ENCODE results near the gene S100A7A. TPM values are rescaled to one million over a fixed set of nuclear protein-coding genes. Genes with fewer than 3 reads are reported as not detected.

Gene S100A7A
- polyA plus RNA-seq, 1 donor from 2014 or later: not detected

DNA sequence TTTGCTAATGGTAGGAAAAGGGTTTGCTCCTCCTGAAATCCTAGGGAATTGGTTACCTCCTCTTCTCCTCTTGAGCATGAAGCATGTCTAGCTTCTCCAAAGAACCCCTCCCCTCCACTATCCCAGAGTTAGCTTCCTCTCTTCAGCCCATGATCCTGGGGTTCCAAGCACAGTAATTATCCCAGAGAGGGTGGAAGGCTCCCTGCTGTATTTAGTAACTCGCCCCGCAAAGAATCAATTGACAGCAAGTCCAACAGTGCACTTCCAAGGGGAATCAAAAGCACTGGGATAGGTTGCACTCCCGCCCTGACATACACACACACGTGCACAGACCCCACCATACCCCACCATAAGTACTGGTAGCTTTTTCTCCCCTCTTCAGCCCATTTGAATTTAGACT, 28.5 kb upstream of the S100A7A start:
- Histone ChIP-seq H3K9ac (ENCODE audit: low read length) (no peak overlapping the region), H3K4me2 (ENCODE audit: low read length) (no peak overlapping the region), H2AFZ (ENCODE audit: low read depth, low read length) (no peak overlapping the region), H3K79me2 (replicated peaks; ENCODE audit: insufficient read depth, low read length) (no peaks in the 10 kb centered on the region), H3K9me2 (ENCODE audit: insufficient read depth, low read length) (no peaks in the 10 kb centered on the region), H3K9me3 (ENCODE audit: low read length) (peaks cover 2% of the 10 kb centered on the region), H3K27me3 (ENCODE audit: insufficient read depth, low read depth, low read length) (no peaks in the 10 kb centered on the region), H3F3A (ENCODE audit: insufficient read depth, low read length, poor library complexity, severe bottlenecking) (no peaks in the 10 kb centered on the region), H3K4me3 (ENCODE audit: low read length) (no peak overlapping the region), H3K27ac (ENCODE audit: low read length) (no peak overlapping the region), H4K20me1 (ENCODE audit: insufficient read depth) (no peaks in the 10 kb centered on the region), H3K36me3 (ENCODE audit: insufficient read depth, low read length) (no peaks in the 10 kb centered on the region)
- TF ChIP-seq SMC3 (conservative IDR thresholded peaks at IDR 0.05; ENCODE audit: poor library complexity) (no peak), RAD21 (conservative IDR thresholded peaks at IDR 0.05) (no peak), POLR2AphosphoS5 (IDR thresholded peaks at IDR 0.05) (no peak), EZH2 (IDR thresholded peaks at IDR 0.05; ENCODE audit: borderline replicate concordance, insufficient read depth, low read length, poor library complexity, severe bottlenecking) (no peak), TAF1 (IDR thresholded peaks at IDR 0.05; ENCODE audit: low read depth) (no peak), MXI1 (conservative IDR thresholded peaks at IDR 0.05; ENCODE audit: poor library complexity, severe bottlenecking) (no peak), EP300 (conservative IDR thresholded peaks at IDR 0.05; ENCODE audit: poor library complexity, severe bottlenecking) (no peak)
- TF ChIP-seq, protein P1, sequence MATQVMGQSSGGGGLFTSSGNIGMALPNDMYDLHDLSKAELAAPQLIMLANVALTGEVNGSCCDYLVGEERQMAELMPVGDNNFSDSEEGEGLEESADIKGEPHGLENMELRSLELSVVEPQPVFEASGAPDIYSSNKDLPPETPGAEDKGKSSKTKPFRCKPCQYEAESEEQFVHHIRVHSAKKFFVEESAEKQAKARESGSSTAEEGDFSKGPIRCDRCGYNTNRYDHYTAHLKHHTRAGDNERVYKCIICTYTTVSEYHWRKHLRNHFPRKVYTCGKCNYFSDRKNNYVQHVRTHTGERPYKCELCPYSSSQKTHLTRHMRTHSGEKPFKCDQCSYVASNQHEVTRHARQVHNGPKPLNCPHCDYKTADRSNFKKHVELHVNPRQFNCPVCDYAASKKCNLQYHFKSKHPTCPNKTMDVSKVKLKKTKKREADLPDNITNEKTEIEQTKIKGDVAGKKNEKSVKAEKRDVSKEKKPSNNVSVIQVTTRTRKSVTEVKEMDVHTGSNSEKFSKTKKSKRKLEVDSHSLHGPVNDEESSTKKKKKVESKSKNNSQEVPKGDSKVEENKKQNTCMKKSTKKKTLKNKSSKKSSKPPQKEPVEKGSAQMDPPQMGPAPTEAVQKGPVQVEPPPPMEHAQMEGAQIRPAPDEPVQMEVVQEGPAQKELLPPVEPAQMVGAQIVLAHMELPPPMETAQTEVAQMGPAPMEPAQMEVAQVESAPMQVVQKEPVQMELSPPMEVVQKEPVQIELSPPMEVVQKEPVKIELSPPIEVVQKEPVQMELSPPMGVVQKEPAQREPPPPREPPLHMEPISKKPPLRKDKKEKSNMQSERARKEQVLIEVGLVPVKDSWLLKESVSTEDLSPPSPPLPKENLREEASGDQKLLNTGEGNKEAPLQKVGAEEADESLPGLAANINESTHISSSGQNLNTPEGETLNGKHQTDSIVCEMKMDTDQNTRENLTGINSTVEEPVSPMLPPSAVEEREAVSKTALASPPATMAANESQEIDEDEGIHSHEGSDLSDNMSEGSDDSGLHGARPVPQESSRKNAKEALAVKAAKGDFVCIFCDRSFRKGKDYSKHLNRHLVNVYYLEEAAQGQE (IDR thresholded peaks at IDR 0.05; ENCODE audit: borderline replicate concordance): no peak
- TF ChIP-seq, protein P2, sequence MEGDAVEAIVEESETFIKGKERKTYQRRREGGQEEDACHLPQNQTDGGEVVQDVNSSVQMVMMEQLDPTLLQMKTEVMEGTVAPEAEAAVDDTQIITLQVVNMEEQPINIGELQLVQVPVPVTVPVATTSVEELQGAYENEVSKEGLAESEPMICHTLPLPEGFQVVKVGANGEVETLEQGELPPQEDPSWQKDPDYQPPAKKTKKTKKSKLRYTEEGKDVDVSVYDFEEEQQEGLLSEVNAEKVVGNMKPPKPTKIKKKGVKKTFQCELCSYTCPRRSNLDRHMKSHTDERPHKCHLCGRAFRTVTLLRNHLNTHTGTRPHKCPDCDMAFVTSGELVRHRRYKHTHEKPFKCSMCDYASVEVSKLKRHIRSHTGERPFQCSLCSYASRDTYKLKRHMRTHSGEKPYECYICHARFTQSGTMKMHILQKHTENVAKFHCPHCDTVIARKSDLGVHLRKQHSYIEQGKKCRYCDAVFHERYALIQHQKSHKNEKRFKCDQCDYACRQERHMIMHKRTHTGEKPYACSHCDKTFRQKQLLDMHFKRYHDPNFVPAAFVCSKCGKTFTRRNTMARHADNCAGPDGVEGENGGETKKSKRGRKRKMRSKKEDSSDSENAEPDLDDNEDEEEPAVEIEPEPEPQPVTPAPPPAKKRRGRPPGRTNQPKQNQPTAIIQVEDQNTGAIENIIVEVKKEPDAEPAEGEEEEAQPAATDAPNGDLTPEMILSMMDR (IDR thresholded peaks at IDR 0.05; ENCODE audit: poor library complexity, severe bottlenecking): no peak

DNA sequence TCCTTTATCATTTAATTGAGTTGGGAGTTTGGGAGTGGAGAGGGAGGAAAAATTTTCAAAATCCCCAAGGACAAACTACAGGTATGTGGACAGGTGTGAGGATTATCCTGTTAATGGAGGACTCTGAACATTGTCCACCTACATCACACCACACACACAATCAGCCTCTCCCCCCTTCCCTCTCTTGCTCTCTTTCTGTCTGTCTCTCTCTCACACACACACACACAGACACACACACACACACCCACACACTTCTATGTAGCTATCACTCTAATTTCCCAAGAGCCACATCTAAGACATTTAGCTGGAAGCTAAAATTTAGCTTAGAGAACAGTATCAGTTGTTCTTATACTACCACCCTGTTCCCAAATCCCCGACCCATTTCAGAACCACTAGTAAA, 26.9 kb upstream of the S100A7A start:
- no peak overlapping the region for H3K4me2 ChIP-seq (ENCODE audit: low read length)
- no peaks in the 10 kb centered on the region for H3K9me2 ChIP-seq (ENCODE audit: insufficient read depth, low read length)
- H2AFZ ChIP-seq (ENCODE audit: low read depth, low read length): no peak overlapping the region
- no peak for TF ChIP-seq EZH2 (IDR thresholded peaks at IDR 0.05; ENCODE audit: borderline replicate concordance, insufficient read depth, low read length, poor library complexity, severe bottlenecking)
- no peak for TF ChIP-seq MXI1 (conservative IDR thresholded peaks at IDR 0.05; ENCODE audit: poor library complexity, severe bottlenecking)
- TF ChIP-seq, protein P2 (IDR thresholded peaks at IDR 0.05; ENCODE audit: poor library complexity, severe bottlenecking): no peak
- TF ChIP-seq, protein P1 (IDR thresholded peaks at IDR 0.05; ENCODE audit: borderline replicate concordance): no peak
- no peak for TF ChIP-seq POLR2AphosphoS5 (IDR thresholded peaks at IDR 0.05)
- no peak for TF ChIP-seq SMC3 (conservative IDR thresholded peaks at IDR 0.05; ENCODE audit: poor library complexity)
- H3K36me3 ChIP-seq (ENCODE audit: insufficient read depth, low read length): no peaks in the 10 kb centered on the region
- H3F3A ChIP-seq (ENCODE audit: insufficient read depth, low read length, poor library complexity, severe bottlenecking): no peaks in the 10 kb centered on the region
- no peaks in the 10 kb centered on the region for H3K9me3 ChIP-seq (ENCODE audit: low read length)
- no peak overlapping the region for H3K27ac ChIP-seq (ENCODE audit: low read length)
- H3K4me3 ChIP-seq (ENCODE audit: low read length): no peak overlapping the region
- no peaks in the 10 kb centered on the region for H3K27me3 ChIP-seq (ENCODE audit: insufficient read depth, low read depth, low read length)
- H3K79me2 ChIP-seq (replicated peaks; ENCODE audit: insufficient read depth, low read length): no peaks in the 10 kb centered on the region
- H3K9ac ChIP-seq (ENCODE audit: low read length): no peak overlapping the region
- no peaks in the 10 kb centered on the region for H4K20me1 ChIP-seq (ENCODE audit: insufficient read depth)
